ENCODE measurements around the gene TGM5. TPM values are rescaled to one million over a fixed set of nuclear protein-coding genes. Genes with fewer than 3 reads are reported as not detected.
"Not testable (repeated sequence)": the region's sequence is repeated elsewhere in the genome, so short reads cannot be mapped to it uniquely, and the experiment has no call there.

Gene TGM5
- total and polyA plus RNA-seq, 10 donors = 0.02 TPM; not detected in 9

GRCh38 chr15:43276563-43277200 lies 10.0 kb upstream of the TGM5 start:
- 71 to 78% (median 76%) methylated on average over 11 to 12 of the region's 12 CpGs for WGBS, 5 donors

GRCh38 chr15:43275740-43276562 lies 9.2 kb upstream of the TGM5 start:
- Histone ChIP-seq H3K4me1 (peaks cover 0 to 5% (median 2%) of the 10 kb centered on the region in 6 donors), H3K9me3 (peaks cover 0 to 12% (median 6%) of the 10 kb centered on the region in 8 donors), H3K4me3 (no peak overlapping the region), H3K27ac (no peak overlapping the region), H3K27me3 (replicated peaks in 1 of 7) (peaks cover 0 to 11% (median 0%) of the 10 kb centered on the region in 7 donors), H3K36me3 (no peaks in the 10 kb centered on the region)
- TF ChIP-seq POLR2AphosphoS5 (IDR thresholded peaks at IDR 0.05) = no peak
- no peak for TF ChIP-seq CTCF (IDR thresholded peaks at IDR 0.05 in 8 of 11, conservative IDR thresholded peaks at IDR 0.05 in 3 of 11)
- TF ChIP-seq POLR2A (IDR thresholded peaks at IDR 0.05) = no peak
- intact Hi-C loops (cut with DNase I; ENCODE audit: low total_unique reads) = no loop called here
- 74 to 79% (median 75%) methylated on average over 15 of the region's 15 CpGs for WGBS, 5 donors
- DNase-seq = no peak

More at GRCh38 chr15:43276563-43277200, 10.0 kb upstream of the TGM5 start:
- no peak for DNase-seq
- H3K4me1 ChIP-seq = no peaks in the 10 kb centered on the region
- peaks cover 0 to 11% (median 0%) of the 10 kb centered on the region in 7 donors for H3K27me3 ChIP-seq (replicated peaks in 1 of 7)
- intact Hi-C loops (cut with DNase I; ENCODE audit: low total_unique reads) = no loop called here
- no peak overlapping the region for H3K27ac ChIP-seq
- H3K36me3 ChIP-seq = no peaks in the 10 kb centered on the region
- H3K4me3 ChIP-seq = no peak overlapping the region
- H3K9me3 ChIP-seq = peaks cover 0 to 9% (median 6%) of the 10 kb centered on the region in 8 donors
- TF ChIP-seq POLR2A (IDR thresholded peaks at IDR 0.05) (no peak), CTCF (IDR thresholded peaks at IDR 0.05 in 8 of 11, conservative IDR thresholded peaks at IDR 0.05 in 3 of 11) (no peak), POLR2AphosphoS5 (IDR thresholded peaks at IDR 0.05) (no peak)

GRCh38 chr15:43274136-43274535 lies 7.4 kb upstream of the TGM5 start:
- no peak for DNase-seq
- Histone ChIP-seq H3K27ac (no peak overlapping the region), H3K9me3 (peaks cover 0 to 12% (median 6%) of the 10 kb centered on the region in 8 donors), H3K4me1 (peaks cover 0 to 21% (median 15%) of the 10 kb centered on the region in 6 donors), H3K4me3 (no peak overlapping the region), H3K27me3 (replicated peaks in 1 of 7) (peaks cover 0 to 6% (median 0%) of the 10 kb centered on the region in 7 donors), H3K36me3 (no peaks in the 10 kb centered on the region)
- no peak for TF ChIP-seq CTCF (IDR thresholded peaks at IDR 0.05 in 8 of 11, conservative IDR thresholded peaks at IDR 0.05 in 3 of 11)
- no peak for TF ChIP-seq POLR2A (IDR thresholded peaks at IDR 0.05)
- no peak for TF ChIP-seq POLR2AphosphoS5 (IDR thresholded peaks at IDR 0.05)
- intact Hi-C loops (cut with DNase I; ENCODE audit: low total_unique reads) = no loop called here
- WGBS, 5 donors = 63 to 82% (median 74%) methylated on average over 7 to 9 of the region's 9 CpGs

- no peak for DNase-seq
- 77 to 88% (median 79%) methylated on average over 2 of the region's 2 CpGs for WGBS, 5 donors
- no peak overlapping the region for H3K4me3 ChIP-seq
- intact Hi-C loops (cut with DNase I; ENCODE audit: low total_unique reads) = no loop called here
- peaks cover 0 to 21% (median 15%) of the 10 kb centered on the region in 6 donors for H3K4me1 ChIP-seq
- no peak overlapping the region for H3K27ac ChIP-seq
- H3K27me3 ChIP-seq (replicated peaks in 1 of 7) = peaks cover 0 to 10% (median 0%) of the 10 kb centered on the region in 7 donors
- peaks cover 0 to 12% (median 6%) of the 10 kb centered on the region in 8 donors for H3K9me3 ChIP-seq
- TF ChIP-seq POLR2A (IDR thresholded peaks at IDR 0.05) (no peak), POLR2AphosphoS5 (IDR thresholded peaks at IDR 0.05) (no peak), CTCF (IDR thresholded peaks at IDR 0.05 in 8 of 11, conservative IDR thresholded peaks at IDR 0.05 in 3 of 11) (no peak)
- no peaks in the 10 kb centered on the region for H3K36me3 ChIP-seq
Measured at GRCh38 chr15:43273243-43273642, 6.5 kb upstream of the TGM5 start.

GRCh38 chr15:43271908-43272307 lies 5.2 kb upstream of the TGM5 start:
- Histone ChIP-seq H3K9me3 (peaks cover 0 to 12% (median 6%) of the 10 kb centered on the region in 8 donors), H3K4me1 (peaks cover 0 to 21% (median 15%) of the 10 kb centered on the region in 6 donors)
- DNase-seq; intact Hi-C loops (cut with DNase I; ENCODE audit: low total_unique reads); H3K27me3 ChIP-seq (replicated peaks in 1 of 7); H3K4me3 ChIP-seq; H3K27ac ChIP-seq; H3K36me3 ChIP-seq: not testable (repeated sequence)
- 94 to 97% (median 96%) methylated on average over 1 of the region's 1 CpG for WGBS, 5 donors
